Measurements from ENCODE around the gene ZNF613.
A peak's percentile ranks its signal among the peaks of the same experiment; 100 is the strongest.
"Not testable (repeated sequence)": the region's sequence is repeated elsewhere in the genome, so short reads cannot be mapped to it uniquely, and the experiment has no call there.

ZNF613 gene

DNA sequence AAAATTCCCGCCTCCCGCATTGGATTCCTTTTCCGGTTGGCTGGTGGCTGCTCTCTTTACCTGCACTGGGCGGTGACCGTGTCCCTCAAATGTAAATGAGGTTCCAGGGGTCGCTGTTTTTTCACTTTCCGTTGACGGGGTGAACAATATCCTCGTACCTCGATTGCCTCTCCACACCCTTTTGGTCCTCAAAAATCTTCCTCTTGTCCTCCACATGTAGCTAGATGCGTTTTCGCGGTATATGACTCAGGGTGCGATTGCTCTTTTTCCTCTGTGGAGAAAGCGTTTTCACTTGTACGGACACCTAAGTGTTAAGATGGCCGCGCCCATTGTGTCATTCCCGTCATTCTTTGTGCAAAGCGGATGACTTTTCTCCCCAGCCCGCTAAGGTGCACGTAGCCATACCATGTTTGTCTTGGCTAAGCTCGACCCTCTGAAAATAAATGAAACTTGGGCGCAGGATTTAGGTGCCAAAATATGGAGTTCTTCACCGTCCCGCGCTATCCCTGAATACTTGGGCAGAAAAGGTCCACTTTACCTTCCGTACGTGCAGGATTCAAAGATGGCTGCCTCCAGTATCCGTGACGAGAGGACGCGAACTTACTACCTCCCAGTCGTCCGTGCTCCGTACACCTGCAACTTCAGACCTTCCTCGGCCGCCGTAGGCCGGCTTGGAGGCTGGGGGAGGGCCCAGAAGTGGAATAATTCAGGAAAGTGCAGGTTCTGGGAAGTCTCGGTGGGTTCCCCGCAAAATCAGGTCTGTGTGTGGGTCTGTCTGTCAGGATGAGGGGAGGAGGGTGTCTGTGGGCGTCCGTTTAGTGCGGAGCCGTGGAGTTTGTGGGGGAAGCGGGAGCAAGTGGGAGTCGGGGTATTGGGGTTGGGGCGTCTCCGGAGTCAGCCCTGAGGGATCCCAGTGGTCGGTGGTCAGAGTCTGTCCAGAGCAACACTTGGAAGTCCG, at the start of gene ZNF613:
Gene ZNF613 (plus strand): TSS at position 689 of the 958 bp plus-strand sequence. CDS start 8,749 bp downstream, outside the sequence.
- peak; percentile 92 for DNase-seq (ENCODE audit: low spot score)

DNA sequence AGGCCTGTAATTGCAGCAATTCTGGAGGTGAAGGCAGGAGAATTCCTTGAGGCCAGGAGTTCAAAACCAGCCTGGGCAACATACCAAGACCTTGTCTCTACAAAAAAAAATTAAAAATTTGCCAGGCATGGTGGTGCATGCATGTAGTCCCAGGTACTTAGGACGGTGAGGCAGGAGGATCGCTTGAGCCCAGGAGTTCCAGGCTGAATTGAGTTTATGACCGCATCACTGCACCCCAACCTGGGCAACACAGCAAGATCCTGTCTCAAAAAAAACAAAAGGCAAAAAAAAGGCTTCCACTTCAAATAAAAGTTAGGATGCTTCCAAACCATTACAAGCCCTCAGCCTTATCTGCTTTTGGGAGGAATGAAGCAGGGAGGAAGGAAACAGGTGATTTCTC, 44.8 kb upstream of the ZNF613 start:
- DNase-seq (ENCODE audit: low spot score): no peak

DNA sequence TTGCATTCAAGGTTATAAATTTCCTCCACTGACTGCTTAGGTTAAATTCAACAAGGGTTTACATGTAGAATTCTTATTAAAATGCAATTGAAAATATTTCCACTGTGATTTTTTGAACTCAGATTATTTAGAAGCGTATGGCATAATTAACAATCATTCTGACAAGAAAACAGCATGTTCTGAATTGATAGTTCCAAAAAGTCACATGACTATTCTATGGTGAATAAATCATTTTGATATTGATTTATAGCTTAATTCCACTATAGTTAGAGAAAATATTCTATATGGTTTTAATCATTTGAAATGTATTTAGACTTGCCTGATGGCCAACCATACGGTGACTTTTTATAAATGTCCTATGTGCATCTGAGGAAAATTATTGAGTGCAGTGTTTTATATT, 42.6 kb upstream of the ZNF613 start:
- no peak for DNase-seq (ENCODE audit: low spot score)

DNA sequence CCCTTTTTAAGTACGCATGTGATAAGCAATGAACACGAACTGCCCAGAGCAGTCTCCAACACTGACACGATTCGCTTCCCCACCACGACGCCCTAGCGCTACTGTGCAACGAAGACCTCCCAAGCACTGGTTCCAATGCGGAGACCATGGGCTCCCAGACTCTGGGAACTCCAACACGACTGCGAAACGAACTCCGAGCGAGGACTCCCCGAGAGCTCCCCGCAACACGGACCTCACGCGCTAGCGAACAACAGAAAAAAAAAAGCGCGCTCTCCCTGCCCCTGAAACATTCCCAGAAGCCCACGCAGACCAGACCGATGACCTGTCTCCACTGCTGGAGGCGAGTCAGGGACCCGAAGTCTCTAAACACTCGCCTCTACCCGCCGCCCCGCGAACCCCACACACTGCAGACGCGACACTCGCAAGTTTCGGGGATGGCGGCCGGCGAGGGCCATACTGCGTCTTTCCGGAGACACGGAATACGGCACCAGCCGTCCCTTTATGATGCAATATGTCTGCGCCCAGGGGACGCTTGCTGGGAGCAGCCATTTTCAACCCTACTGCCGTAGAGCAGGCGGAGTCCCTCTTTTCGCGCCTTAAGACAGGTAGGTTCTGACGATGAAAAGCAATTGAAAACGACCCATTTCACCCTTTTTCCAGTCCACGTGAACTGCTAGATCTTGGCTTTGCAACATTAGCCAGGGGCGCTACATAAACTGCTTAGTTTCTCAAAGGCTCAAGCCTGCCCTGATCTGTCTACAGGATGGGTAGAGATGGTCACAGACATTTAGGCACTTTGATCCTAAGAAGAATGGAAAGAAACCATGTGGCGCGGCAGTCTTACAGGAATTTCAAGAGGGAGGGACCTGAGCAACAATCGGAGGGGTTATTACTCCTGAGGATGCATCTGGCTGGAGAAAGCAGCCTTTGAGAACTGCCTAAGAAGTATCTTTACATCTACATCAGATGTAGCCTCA, 39.5 kb upstream of the ZNF613 start, which contains the start of gene ZNF577:
Gene ZNF577 (minus strand): TSS at position 430 of the 977 bp plus-strand sequence. CDS start 7,569 bp downstream, outside the sequence.
- DNase-seq (ENCODE audit: low spot score): peak; percentile 96

DNA sequence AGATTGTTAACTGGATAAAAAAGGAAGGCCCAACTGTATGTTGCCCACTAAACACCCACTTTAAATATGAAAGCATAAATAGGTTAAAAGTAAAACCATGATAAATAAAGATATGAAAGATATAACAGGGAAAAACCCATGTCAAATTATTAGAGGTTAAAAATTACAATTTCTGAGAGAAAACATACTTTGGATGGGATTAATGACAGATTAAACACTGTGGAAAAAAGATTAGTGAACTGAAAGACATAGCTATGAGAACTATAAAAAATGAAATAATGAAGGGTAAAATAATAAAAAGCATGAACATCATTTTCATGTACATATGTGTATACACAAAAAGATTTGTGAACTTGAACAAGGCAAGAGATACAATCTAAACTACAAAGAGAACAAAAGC, 37.3 kb upstream of the ZNF613 start:
- DNase-seq (ENCODE audit: low spot score): no peak

DNA sequence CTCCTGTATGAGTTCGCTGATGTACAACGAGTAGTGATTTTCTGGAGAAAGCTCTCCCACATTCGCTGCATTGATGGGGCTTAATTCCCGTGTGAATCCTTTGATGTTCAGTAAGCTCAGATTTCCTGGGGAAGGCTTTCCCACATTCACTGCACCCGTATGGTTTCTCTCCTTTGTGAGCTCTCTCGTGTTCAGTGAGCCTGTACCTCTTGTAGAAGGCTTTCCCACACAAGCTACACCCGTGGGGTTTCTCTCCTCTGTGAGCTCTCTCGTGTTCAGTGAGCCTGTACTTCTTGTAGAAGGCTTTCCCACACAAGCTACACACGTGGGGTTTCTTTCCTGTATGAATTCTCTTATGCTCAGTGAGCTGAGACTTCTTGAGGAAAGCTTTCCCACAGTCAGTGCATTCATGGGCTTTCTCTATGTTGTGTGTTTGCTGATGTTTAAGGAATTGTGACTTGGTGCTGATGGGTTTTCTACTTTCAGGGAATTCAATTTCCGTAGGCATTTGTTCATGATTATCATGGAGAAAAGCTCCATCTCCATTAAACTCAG, 36.0 kb upstream of the ZNF613 start:
- DNase-seq (ENCODE audit: low spot score): no peak

DNA sequence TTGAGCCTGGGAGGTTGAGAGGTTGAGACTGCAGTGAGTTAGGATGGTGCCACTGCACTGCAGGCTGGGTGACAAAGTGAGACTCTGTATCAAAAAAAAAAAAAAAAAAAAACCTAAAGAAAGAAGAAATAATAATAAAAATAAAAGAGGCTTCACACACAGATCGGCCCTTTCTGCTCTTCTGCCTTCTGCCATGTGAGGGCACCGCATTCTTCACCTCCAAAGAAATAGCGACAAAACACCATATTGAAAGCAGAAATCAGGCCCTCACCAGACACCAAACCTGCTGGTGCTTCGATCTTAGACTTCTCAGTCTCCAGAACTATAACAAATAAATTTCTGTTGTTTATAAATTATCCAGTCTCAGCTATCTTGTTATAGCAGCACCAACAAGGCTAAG, 25.4 kb upstream of the ZNF613 start:
- no peak for DNase-seq (ENCODE audit: low spot score)

DNA sequence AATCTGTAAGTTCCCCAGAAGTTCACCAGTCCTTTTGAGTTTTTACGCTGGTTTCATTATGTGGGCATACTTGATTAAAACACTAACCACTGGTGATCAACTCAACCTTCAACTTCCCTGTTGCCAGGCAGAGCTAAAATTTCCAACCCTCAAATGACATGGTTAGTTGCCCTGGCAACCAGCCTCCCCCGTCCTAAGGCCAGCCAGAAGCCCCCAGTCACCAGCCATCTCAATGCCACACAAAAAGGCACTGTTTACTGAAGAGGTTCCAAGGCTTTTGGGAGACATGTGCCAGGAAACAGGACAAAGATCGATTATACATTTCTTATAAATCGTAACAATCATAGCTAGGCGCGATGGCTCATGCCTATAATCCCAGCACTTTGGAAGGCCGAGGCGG, 24.1 kb upstream of the ZNF613 start:
- no peak for DNase-seq (ENCODE audit: low spot score)

DNA sequence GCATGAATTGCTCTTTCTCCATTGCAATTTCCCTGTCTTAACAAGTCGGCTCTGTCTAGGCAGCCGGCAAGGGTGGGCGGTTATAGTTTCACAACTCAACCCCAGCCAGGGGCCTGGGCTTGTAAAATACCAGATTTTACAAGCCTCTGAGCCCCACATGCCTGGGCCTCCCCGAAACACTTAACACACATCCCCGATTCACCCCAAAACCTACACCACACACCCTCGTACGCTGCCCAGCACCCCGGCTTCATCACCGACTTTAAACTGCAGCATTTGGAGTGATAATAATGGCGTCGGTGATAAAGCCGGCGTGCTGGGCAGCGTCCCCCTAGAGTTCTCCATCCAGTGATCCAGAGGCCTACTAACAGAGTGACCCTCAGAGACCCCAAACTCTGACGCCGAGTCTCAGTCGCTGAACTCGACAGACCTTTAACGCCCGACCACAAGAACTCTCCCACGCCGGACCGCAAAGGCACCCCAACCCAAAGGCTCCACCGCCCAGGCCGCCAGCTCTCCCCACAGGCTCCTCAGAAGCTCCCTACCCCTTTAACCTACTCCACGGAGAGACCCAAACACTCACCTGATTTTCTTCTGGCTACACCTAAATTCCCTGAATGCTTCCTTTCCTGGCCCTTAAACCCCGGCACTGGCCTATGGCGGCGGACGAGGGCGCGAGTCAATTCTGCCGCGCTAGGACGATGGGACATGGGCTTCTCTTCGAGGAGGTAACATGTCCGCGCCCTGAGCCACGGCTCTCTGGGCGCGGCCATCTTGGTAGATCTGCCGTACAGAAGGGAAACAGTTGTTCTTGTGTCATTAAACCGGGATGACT, 22.7 kb upstream of the ZNF613 start, which contains the start of gene ZNF649:
Gene ZNF649 (minus strand): TSS at position 687 of the 835 bp plus-strand sequence. CDS start 4,910 bp downstream, outside the sequence.
- DNase-seq (ENCODE audit: low spot score): peak; percentile 95

DNA sequence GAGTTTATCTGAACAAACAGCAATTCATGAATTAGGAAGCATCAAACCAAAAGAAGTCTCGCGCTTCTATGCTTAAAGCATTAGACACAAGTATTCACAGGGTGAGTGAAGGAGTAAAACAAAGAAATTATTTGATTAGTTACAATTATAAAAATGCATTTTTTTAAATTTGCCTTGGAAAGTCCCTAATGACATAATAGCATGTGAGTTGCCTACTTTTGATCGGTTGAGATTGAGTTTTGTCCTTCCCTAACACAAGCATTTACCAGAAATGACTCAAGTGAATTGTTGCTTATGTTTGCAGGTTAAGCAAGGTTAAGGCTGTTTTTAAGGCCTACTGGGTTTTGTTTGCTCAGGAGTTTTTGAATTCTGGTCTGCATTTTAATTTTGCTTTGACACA, 22.1 kb upstream of the ZNF613 start:
- DNase-seq (ENCODE audit: low spot score): no peak

DNA sequence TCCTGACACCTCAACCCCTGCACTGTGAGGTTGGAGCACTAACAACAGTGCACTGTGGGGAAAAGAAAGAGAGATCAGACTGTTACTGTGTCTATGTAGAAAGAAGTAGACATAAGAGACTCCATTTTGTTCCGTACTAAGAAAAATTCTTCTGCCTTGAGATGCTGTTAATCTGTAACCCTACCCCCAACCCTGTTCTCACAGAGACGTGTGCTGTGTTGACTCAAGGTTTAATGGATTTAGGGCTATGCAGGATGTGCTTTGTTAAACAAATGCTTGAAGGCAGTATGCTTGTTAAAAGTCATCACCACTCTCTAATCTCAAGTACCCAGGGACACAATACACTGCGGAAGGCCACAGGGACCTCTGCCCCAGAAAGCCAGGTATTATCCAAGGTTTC, 21.6 kb upstream of the ZNF613 start:
- DNase-seq (ENCODE audit: low spot score): not testable (repeated sequence)

DNA sequence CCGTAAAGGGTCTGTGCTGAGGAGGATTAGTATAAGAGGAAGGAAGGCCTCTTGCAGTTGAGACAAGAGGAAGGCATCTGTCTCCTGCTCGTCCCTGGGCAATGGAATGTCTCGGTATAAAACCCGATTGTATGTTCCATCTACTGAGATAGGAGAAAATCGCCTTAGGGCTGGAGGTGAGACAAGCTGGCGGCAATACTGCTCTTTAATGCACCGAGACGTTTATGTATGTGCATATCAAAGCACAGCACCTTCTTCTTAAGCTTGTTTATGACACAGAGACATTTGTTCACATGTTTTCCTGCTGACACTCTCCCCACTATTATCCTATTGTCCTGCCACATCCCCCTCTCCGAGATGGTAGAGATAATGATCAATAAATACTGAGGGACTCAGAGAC, 21.2 kb upstream of the ZNF613 start:
- DNase-seq (ENCODE audit: low spot score): not testable (repeated sequence)

DNA sequence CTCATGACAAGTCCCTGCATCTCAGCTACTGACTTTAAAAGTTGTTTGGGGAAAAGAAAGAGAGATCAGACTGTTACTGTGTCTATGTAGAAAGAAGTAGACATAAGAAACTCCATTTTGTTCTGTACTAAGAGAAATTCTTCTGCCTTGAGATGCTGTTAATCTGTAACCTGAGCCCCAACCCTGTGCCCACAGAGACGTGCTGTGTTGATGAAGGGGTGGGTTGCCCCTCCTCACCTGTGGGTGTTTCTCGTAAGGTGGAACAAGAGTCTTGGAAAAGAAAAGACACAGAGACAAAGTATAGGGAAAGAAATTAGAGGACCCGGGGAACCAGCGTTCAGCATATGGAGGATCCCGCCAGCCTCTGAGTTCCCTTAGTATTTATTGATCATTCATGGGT, 19.3 kb upstream of the ZNF613 start:
- DNase-seq (ENCODE audit: low spot score): not testable (repeated sequence)

DNA sequence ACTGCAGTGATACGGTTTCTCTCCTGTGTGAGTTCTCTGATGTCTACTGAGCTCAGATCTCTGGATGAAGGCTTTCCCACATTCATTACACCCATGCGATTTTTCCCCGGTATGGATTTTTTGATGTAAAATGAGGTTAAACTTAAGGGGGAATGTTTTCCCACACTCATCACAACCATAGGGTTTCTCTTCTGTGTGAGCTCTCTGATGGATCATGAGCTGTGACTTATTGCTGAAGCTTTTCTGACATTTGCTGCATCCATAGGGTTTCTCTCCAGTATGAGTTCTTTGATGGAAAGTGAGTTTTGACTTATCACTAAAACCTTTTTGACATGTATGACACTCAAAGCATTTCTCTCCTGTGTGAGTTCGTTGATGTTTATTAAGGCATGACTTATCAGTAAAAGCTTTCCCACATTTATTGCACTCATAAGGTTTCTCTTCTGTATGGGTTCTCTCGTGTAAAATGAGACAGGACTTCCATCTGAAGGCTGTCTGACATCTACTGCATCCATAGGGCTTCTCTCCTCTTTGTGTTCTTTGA, 11.9 kb upstream of the ZNF613 start:
- DNase-seq (ENCODE audit: low spot score): no peak

DNA sequence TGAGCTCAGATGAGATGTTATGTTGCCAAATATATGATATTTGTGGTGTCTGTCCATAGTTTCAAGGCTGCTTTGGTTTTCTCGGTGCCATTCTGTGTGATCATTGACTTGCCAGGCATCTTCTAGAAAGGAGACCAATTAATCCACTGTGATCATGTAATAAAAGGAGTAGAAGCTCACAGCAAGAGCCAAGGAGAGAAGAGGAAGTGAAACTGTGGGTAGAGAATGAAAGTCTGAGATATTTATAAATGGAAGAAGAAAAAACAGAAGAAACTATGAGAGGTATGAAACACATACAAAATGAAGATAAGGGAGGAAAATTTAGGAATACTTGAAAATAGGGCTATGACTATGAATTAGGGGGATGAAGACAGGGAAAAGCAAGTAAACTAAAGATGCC, 11.1 kb upstream of the ZNF613 start:
- no peak for DNase-seq (ENCODE audit: low spot score)

DNA sequence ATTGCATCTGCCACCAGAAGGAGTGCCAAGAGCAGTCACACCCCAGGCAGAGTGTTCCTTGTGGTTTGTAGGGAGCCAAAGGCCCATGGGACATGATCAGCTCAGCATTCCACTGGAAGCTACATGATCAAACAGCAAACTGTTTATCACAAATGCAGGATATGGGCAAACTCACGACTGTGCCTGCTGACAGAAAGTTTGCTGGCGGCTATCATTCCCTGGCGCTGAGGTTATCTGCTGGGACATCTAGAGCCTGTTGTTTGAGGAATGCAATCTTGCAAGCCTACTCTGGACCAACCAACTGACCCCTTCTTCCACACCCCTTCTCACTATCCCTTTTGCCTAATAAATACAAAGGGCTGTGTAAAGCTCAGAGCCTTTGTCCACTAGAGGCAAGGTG, 7.7 kb upstream of the ZNF613 start:
- no peak for DNase-seq (ENCODE audit: low spot score)

DNA sequence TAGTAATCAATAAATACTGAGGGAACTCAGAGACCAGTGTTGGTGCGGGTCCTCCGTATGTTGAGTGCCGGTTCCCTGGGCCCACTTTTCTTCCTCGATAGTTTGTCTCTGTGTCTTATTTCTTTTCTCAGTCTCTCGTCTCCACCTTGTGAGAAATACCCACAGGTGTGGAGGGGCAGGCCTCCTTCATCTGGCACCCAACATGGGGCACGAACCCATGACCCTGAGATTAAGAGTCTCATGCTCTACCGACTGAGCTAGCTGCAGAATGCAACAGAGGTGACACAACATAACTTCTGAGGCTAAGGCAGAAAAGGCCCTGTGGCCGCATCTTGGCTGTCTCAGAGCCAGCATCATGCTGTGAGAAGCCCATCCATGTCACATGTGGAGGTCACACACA, 5.3 kb upstream of the ZNF613 start:
- DNase-seq (ENCODE audit: low spot score): no peak

DNA sequence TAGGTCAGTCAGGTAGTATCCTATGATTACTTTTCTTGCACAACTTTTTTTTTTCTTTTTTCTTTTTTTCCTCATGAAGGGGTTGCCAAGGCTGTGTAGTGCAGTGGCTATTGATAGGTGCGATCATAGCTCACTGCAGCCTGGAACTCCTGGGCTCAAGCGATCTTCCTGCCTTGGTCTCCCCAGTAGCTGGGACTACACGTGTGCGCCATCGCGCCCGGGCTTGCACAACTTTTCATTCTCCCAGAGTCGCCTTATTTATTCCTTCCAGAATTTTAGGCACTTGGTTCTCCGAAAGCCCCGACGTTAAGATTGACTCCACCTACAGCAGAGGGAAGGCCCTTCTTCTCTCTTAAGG, 867 bp upstream of the ZNF613 start:
- DNase-seq (ENCODE audit: low spot score): no peak

DNA sequence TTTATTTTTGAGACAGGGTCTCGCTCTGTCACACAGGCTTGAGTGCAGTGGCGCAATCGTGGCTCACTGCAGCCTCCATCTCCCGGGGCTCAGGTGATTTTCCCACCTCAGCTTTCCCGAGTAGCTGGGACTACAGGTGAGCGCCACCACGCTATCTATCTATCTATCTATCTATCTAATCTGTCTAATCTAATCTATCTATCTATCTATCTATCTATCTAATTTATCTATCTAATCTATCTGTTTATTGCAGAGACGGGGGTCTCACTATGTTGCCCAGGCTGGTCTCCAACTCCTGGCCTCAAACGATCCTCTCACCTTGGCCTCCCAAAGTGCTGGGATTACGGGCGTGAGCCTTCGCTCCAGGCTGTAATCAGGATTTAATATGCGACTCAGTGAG, 587 bp downstream of the ZNF613 start:
- no peak for DNase-seq (ENCODE audit: low spot score)

DNA sequence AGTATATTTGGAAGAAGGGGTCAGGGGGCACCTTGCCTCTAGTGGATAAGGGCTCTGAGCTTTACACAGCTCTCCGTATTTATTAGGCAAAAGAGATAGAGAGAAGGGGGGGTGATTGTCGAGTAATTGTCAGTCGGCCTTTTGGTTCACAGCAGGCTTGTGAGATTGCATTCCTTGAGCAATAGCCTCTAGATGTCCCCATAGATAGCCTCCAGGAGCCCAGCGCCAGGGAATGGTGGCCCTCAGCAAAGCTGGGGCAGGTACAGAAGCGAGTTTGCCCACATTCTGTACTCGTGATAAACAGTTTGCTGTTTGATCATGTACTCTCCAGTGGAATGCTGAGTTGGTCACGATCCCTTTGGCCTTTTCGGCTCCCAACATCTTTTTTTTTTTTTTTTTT, 4.6 kb downstream of the ZNF613 start:
- no peak for DNase-seq (ENCODE audit: low spot score)

DNA sequence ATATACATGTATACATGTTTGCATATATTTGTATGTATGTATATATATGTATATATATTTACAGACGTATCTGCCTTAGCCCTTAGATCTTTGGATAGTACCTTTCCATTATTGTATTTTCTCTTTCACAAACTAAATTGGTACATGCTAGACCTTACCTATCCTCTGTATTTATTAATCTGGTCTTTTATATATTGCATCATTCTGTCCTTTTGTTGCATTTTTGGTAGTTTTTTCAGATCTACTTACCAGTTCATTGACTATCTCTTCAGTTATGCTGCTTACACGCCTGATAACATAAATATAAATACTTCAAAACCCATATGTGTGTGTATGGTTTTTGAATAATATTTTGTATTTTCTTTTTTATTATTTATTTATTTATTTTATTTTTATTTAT, 11.7 kb downstream of the ZNF613 start:
- no peak for DNase-seq (ENCODE audit: low spot score)

Measured in AG20443 (cell line).